GM12873 (cell line): Measurements from ENCODE around the gene CHKA.

Experiments
- TF ChIP-seq, protein P1 (sequence below): IDR thresholded peaks from 2 replicates; pipeline ENCODE4 v1.5.1; 2012; ENCODE audit warnings: low read depth, mild to moderate bottlenecking, moderate library complexity, low read length, control low read depth; ENCODE audit not compliant: insufficient read depth; ENCODE audit errors: missing control alignments

The CHKA gene

DNA sequence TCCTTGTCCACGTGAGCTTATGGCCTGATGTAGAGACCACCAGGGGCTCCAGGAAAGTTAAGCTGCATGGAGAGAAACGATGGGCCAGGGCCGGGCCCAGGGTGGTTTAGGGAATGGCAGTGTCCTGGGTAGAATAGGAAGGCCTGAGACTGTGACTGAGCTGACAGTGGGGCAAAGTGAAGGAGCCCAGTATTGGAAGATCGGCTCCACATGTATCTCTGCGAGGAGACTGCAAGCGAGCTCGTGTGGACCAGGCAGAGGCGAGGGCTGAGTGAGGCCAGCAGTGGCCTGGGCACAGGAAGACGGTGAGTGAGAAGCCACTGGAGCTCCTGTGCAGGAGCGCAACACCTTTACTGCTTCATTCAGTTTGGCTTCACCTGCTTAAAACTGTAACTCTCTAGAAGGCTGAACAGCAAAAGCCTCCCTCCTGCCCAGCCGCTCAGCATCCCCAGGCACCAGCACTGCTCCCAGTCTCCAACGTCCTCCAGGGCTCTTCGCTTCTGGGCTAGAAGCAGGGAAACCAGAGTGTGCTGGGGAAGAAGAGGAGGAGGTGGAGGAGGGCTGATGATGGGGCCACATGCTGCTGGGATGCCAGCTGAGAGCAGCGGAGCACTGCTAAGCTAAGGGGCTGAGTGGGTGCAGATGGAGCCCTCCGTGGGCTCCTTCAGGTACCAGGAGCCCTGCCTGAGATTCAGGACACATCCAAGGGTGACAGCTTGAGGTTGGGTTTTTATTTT, 68.9 kb downstream of the CHKA start:
- TF ChIP-seq, protein P1, sequence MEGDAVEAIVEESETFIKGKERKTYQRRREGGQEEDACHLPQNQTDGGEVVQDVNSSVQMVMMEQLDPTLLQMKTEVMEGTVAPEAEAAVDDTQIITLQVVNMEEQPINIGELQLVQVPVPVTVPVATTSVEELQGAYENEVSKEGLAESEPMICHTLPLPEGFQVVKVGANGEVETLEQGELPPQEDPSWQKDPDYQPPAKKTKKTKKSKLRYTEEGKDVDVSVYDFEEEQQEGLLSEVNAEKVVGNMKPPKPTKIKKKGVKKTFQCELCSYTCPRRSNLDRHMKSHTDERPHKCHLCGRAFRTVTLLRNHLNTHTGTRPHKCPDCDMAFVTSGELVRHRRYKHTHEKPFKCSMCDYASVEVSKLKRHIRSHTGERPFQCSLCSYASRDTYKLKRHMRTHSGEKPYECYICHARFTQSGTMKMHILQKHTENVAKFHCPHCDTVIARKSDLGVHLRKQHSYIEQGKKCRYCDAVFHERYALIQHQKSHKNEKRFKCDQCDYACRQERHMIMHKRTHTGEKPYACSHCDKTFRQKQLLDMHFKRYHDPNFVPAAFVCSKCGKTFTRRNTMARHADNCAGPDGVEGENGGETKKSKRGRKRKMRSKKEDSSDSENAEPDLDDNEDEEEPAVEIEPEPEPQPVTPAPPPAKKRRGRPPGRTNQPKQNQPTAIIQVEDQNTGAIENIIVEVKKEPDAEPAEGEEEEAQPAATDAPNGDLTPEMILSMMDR: no peak

DNA sequence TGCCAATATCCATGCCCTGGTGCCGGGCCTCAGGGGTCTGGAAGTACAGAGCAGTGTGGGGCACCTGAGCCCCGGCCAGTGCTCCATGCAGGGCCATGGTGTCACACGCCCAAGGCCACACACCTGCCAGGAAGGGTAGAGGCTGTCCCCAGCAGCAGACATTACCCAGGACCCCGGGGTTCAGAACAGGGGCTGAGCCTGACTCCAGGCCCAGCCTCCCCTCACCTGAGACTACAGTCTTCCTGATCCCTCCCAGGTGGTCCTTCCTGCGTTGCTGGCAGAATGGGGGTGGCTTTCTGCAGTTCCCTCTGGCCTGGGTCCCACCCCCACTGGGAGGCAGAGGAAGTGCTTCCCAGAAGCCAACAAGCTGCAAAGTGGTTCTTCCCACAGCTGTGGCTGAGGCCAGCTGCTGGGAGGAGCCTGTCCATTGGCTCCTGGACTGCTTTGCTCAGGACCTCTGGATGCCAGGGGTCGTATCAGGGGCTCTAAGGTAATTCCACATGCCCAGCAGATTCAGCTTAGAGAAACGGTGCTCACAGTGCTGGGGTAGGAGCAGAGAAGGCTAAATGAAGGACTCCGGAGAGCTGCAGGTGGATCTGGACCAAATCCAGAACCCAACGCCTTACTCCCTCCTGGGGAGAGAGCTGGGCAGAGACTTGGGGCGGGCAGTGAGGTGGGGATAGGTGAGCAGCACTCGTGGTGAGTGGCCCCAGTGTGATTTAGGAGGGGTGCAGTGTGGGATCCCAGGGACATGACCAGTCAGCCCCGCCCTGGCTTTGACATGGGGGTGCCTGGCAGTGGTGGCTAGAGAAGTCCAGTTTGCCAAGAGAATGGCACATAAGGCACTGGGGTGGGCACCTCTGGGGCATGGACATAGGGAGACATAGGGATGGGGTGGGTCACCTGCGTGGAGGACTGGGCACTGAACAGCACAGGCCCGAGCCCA, 69.7 kb downstream of the CHKA start:
- TF ChIP-seq, protein P1: no peak

DNA sequence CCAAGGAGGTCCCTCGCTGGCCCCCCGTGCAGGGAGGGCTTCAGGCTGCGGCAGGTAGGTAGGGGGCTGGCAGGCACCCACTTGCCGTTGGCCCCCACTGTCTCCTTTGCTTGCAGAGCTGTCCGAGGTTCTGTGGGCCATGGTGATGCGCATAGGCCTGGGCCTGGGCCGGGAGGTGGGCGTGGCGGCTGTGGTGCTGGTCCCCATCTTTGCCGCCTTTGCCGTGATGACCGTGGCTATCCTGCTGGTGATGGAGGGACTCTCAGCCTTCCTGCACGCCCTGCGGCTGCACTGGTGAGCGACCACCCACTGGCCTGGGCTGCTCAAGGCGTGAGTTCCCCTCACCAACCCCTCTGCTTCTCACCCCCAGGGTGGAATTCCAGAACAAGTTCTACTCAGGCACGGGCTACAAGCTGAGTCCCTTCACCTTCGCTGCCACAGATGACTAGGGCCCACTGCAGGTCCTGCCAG, 70.8 kb downstream of the CHKA start:
- TF ChIP-seq, protein P1: no peak

DNA sequence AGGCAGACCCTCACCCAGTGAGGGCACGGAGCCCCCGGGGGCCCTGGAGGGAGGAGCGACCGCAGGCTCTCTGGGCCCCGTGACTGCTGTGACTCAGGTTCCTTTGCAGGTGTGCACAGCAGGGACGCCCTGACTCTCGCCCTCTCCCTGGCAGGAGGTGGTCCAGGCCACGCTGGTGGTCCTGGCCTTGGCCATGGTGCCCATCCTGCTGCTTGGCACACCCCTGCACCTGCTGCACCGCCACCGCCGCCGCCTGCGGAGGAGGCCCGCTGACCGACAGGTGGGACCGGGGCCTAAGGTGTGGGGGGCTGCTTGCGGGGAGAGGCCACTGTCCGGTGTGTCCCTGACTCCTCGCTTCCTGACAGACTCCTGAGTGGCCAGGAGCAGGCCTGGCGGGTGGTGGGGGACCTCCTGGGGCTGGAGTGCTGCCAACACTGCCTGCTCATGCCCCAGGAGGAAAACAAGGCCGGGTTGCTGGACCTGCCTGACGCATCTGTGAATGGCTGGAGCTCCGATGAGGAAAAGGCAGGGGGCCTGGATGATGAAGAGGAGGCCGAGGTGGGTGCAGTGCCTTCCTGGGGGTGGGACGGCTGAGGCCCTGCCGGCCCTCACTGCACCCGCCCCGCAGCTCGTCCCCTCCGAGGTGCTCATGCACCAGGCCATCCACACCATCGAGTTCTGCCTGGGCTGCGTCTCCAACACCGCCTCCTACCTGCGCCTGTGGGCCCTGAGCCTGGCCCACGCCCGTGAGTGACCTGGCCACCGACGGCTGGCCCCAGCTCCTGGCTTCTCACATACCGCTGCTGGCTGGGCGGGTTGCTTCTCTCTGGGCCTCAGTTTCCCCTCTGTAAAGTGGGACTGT, 71.4 kb downstream of the CHKA start:
- TF ChIP-seq, protein P1: no peak

DNA sequence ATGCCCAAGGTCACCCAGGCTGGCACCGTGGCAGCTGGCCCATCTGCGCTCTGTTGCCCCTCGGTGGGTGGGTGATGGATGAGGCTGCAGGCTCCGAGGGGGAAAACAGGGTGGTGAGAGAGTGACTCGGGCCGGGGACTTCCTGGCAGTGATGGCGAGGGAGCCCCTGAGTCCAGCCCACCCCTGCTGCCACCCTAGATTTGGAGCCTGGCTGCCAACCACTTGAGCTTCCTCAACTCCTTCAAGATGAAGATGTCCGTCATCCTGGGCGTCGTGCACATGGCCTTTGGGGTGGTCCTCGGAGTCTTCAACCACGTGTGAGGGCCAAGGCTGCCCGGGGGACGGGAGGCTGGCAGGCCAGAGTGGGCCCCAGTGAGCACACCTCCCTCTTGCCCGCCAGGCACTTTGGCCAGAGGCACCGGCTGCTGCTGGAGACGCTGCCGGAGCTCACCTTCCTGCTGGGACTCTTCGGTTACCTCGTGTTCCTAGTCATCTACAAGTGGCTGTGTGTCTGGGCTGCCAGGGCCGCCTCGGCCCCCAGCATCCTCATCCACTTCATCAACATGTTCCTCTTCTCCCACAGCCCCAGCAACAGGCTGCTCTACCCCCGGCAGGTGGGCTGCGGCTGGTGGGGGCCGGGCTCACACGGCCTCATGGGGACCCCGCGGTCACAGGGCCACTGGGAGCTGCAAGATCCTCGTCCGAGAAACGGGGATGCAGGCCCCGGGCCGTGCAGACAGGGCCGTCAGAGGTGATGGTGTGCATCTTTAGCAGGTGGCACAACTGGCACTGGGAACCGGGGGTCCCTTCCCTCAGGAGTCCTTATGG, 72.3 kb downstream of the CHKA start:
- TF ChIP-seq, protein P1: no peak

DNA sequence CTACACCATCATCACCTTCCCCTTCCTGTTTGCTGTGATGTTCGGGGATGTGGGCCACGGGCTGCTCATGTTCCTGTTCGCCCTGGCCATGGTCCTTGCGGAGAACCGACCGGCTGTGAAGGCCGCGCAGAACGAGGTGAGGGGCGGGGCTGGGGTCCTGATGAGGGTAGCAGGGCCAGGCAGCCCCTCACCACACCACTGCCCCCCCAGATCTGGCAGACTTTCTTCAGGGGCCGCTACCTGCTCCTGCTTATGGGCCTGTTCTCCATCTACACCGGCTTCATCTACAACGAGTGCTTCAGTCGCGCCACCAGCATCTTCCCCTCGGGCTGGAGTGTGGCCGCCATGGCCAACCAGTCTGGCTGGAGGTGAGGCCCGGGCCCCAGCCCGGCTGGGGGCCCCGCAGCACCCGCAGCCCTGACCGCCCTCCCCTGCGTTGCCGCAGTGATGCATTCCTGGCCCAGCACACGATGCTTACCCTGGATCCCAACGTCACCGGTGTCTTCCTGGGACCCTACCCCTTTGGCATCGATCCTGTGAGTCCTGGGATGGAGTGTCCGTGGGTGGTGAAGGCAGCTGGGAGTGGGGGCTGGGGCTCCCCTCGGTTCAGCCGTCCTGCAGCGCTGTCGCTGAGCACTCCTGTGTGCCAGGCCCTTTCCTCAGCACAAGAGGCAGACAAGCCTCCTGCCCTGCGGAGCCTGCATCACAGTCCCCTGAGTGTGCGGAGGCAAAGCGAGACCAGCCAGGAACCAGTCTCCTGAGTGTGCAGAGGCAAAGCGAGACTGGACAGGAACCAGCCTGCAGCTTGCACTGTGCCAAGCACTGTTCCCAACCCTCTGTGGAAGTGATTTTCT, 73.5 kb downstream of the CHKA start:
- TF ChIP-seq, protein P1: no peak
